Measurements from ENCODE around the gene NPW. TPM values are rescaled to one million over a fixed set of nuclear protein-coding genes. Genes with fewer than 3 reads are reported as not detected.

The NPW gene
- total and polyA plus RNA-seq, 9 of the 15 experiments (the other 6 are each of a cell fraction or from before 2014, with no cell fraction given), result 0.14 to 4.0 (median 2.6) TPM; not detected in 4

DNA sequence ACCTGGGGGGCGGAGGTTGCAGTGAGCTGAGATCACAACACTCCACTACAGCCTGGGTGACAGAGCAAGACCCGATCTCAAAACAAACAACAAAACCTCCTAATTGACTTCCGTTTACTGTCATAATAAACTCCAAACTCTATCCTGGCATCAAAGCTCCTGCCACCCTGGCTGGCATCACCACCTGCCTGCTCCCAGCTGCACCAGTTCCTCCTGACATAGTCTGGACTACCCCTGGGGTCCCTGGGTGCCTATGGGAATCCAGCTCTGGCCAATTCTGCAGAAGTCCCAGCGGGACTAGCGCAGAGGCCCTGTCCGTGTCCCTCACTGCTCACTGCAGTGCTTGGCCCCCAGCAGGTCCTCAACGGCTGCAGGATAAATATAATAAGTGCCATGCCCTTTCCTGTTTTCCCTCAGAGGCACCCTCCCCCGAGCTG, 27.3 kb downstream of the NPW start:
- peak overlapping the region; percentile 95 for H2AFZ ChIP-seq (ENCODE audit: low read depth, low read length)
- intact Hi-C loops (cut with micrococcal nuclease) (no loop called here), in situ Hi-C loops (cut with MboI) (no loop called here)
- WGBS (ENCODE audit: insufficient coverage, low coverage, missing lambda C conversion rate), result 19% methylated on average over 7 of the region's 8 CpGs
- peaks cover 20% of the 10 kb centered on the region for H3K79me2 ChIP-seq (ENCODE audit: control insufficient read depth, insufficient read depth, low read length)
- CTCF ChIA-PET (ENCODE audit: low intra/inter-chr PET ratio), result no interaction called here
- BruUV-seq (replicated peaks), result no TSS peak
- H3K9me3 ChIP-seq (replicated peaks; ENCODE audit: control insufficient read depth, insufficient read depth, low read depth, low read length), result no peaks in the 10 kb centered on the region
- peak overlapping the region; percentile 14; the same call in 1 of the 3 replicates for H3K27ac ChIP-seq (ENCODE audit: extremely low read depth, low read depth, low read length)
- no peaks in the 10 kb centered on the region for H4K20me1 ChIP-seq (replicated peaks; ENCODE audit: control insufficient read depth, insufficient read depth, low read length)
- no peaks in the 10 kb centered on the region for H3K27me3 ChIP-seq (ENCODE audit: control insufficient read depth in 2 of 2, insufficient read depth in 2 of 2, low read length in 2 of 2)
- H3K9me1 ChIP-seq (ENCODE audit: control insufficient read depth, insufficient read depth, low read length), result no peaks in the 10 kb centered on the region
- ATAC-seq (peak; percentile 41), FAIRE-seq (no peak), DNase-seq (ENCODE audit: extremely low read depth in 1 of 4, low spot score in 3 of 4) (no peak)
- H3K4me1 ChIP-seq (replicated peaks in 1 of 2; ENCODE audit: control insufficient read depth in 2 of 2, insufficient read depth in 2 of 2, low read length in 2 of 2), result peaks cover 11 to 60% of the 10 kb centered on the region in 2 experiments; a peak in 4 of 5 replicates
- H3K9ac ChIP-seq (ENCODE audit: insufficient read depth in 1 of 2, low read depth in 2 of 2, low read length in 2 of 2), result peak overlapping the region; percentile 53 to 89
- peak overlapping the region; percentile 91 for H3K4me2 ChIP-seq (ENCODE audit: insufficient read depth, low read length)
- H3K36me3 ChIP-seq (ENCODE audit: control insufficient read depth, insufficient read depth, low read length), result peaks cover 40% of the 10 kb centered on the region; the same call in 1 of the 3 replicates
- POLR2A ChIA-PET, result interaction anchor here (1.1 to 3.2 kb wide), 5 partner anchors 9 to 107 kb away, joined by 4 to 24 read pairs (median 6); partner anchors contain the start of genes RPS2 and TRAF7
- TF ChIP-seq GATA2 (CRISPR knock-in tag; IDR thresholded peaks at IDR 0.05), result no peak
- TF ChIP-seq ZNF134 (CRISPR knock-in tag; conservative IDR thresholded peaks at IDR 0.05), result no peak
- TF ChIP-seq, protein P1, sequence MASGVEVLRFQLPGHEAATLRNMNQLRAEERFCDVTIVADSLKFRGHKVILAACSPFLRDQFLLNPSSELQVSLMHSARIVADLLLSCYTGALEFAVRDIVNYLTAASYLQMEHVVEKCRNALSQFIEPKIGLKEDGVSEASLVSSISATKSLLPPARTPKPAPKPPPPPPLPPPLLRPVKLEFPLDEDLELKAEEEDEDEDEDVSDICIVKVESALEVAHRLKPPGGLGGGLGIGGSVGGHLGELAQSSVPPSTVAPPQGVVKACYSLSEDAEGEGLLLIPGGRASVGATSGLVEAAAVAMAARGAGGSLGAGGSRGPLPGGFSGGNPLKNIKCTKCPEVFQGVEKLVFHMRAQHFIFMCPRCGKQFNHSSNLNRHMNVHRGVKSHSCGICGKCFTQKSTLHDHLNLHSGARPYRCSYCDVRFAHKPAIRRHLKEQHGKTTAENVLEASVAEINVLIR (CRISPR knock-in tag; IDR thresholded peaks at IDR 0.05), result no peak
- TF ChIP-seq, protein P2, sequence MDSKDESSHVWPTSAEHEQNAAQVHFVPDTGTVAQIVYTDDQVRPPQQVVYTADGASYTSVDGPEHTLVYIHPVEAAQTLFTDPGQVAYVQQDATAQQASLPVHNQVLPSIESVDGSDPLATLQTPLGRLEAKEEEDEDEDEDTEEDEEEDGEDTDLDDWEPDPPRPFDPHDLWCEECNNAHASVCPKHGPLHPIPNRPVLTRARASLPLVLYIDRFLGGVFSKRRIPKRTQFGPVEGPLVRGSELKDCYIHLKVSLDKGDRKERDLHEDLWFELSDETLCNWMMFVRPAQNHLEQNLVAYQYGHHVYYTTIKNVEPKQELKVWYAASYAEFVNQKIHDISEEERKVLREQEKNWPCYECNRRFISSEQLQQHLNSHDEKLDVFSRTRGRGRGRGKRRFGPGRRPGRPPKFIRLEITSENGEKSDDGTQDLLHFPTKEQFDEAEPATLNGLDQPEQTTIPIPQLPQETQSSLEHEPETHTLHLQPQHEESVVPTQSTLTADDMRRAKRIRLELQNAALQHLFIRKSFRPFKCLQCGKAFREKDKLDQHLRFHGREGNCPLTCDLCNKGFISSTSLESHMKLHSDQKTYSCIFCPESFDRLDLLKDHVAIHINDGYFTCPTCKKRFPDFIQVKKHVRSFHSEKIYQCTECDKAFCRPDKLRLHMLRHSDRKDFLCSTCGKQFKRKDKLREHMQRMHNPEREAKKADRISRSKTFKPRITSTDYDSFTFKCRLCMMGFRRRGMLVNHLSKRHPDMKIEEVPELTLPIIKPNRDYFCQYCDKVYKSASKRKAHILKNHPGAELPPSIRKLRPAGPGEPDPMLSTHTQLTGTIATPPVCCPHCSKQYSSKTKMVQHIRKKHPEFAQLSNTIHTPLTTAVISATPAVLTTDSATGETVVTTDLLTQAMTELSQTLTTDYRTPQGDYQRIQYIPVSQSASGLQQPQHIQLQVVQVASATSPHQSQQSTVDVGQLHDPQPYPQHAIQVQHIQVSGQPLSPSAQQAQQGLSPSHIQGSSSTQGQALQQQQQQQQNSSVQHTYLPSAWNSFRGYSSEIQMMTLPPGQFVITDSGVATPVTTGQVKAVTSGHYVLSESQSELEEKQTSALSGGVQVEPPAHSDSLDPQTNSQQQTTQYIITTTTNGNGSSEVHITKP (IDR thresholded peaks at IDR 0.05; ENCODE audit: partially characterized antibody), result peak; percentile 76
- H3K4me3 ChIP-seq, result peak overlapping the region; percentile 99

Measured in K562 (cell line).